ENCODE data around the gene CCRL2.

The CCRL2 gene

DNA sequence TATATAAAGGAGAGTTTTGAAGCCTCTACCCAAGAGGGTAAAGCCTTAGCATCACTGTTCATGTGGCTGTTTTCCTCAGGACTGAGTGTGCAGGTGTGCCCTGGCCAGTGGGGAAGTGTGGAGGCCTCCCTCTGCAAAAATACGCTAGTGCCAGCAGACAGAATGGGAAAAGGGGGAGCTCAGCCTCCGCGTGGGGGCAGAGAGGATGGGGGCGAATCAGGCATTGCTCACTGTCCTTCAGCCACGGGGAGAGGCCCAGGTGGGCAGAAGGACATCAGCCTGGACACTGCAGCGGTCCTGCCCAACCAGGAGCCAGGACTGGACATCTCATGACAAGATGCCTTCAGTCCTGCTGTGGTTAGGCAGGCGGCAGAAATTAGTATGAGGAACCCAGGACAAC is 47.5 kb downstream of the CCRL2 start:
- Histone ChIP-seq H3K27ac (replicated peaks; ENCODE audit: low read length) (no peak overlapping the region), H3K4me1 (ENCODE audit: control insufficient read depth in 2 of 2, insufficient read depth in 1 of 2, low read depth in 1 of 2, low read length in 2 of 2) (no peaks in the 10 kb centered on the region), H2BK12ac (ENCODE audit: low read length) (no peak overlapping the region), H3K79me1 (ENCODE audit: low read depth, low read length) (no peaks in the 10 kb centered on the region), H3K36me3 (replicated peaks in 1 of 2; ENCODE audit: control insufficient read depth in 2 of 2, insufficient read depth in 2 of 2, low read length in 2 of 2) (no peaks in the 10 kb centered on the region), H2AK5ac (ENCODE audit: low read depth, low read length) (no peak overlapping the region), H3K9me3 (replicated peaks in 1 of 2; ENCODE audit: control insufficient read depth in 2 of 2, insufficient read depth in 1 of 2, low read depth in 1 of 2, low read length in 2 of 2) (no peaks in the 10 kb centered on the region), H4K91ac (ENCODE audit: low read depth, low read length, poor library complexity) (no peak overlapping the region), H4K8ac (ENCODE audit: low read depth, low read length) (peak overlapping the region; percentile 31), H2BK120ac (ENCODE audit: low read depth, low read length) (no peak overlapping the region), H2BK15ac (ENCODE audit: low read length) (peak overlapping the region; percentile 47), H2AFZ (ENCODE audit: low read length) (no peak overlapping the region), H2BK5ac (ENCODE audit: low read length) (peak overlapping the region; percentile 59), H3K14ac (ENCODE audit: low read length) (no peak overlapping the region), H3K4me2 (ENCODE audit: insufficient read depth, low read length, poor library complexity, severe bottlenecking) (no peak overlapping the region), H3K4ac (ENCODE audit: low read length) (no peak overlapping the region), H3K27me3 (ENCODE audit: control insufficient read depth in 3 of 3, insufficient read depth in 3 of 3, low read depth in 1 of 3, low read length in 3 of 3) (no peaks in the 10 kb centered on the region), H3K23ac (ENCODE audit: low read depth, low read length, poor library complexity) (peak overlapping the region; percentile 57), H3K9ac (ENCODE audit: low read depth, low read length, poor library complexity) (no peak overlapping the region), H3K4me3 (ENCODE audit: low read length in 2 of 2) (peak overlapping the region in 1 of 2 donors; percentile 2), H3K18ac (ENCODE audit: low read length) (no peak overlapping the region)
- DNase-seq (ENCODE audit: low spot score) = no peak
- no CpG with 5 or more reads among the region's 7 CpGs for WGBS, 2 donors (ENCODE audit: extremely low coverage in 2 of 2, insufficient read length in 2 of 2, insufficient replicate concordance in 1 of 2)

DNA sequence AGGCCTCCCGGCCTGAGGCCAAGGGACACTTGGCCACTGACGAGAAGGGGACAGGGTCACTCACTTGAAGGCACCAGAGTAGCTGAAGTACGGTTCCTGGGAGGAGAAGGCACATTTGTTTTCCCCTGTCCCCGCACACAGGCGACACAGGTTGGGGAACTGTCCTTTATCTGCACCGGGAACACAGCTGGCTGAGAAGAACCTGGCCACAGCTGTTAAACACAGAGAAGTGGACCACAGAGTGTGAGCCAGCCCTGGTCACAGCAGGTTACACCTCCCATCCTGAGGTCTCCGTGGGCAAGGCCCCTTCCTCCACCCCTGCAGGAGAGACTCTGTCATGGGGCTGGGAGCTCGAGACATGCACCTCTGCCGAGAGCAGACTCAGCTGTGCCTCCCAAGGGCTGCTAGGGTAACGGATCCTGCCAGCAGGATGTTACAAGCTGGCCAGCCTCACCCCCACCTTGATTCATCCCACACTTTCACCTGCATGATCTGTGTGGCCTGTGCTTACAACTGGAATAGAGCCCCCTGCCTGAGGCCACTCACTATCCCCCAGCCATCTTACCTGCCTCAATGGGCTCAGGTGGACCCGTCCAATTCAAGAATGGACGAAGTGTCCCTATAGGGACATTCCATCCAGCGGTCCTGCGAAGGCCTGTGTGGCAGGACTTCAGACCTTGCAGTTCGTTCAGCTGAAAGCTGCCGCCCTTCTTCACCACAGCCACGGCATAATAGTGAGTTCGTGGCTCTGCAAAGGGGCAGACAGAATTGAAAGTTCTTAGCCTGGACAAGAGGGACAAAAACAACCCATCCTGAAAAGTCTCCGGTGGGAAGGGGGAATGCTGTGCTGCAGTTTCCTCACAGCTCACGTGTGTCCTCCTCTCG is 48.4 kb downstream of the CCRL2 start:
- no peak for DNase-seq (ENCODE audit: low spot score)
- Histone ChIP-seq H3K79me1 (ENCODE audit: low read depth, low read length) (no peaks in the 10 kb centered on the region), H3K4ac (ENCODE audit: low read length) (no peak overlapping the region), H4K8ac (ENCODE audit: low read depth, low read length) (no peak overlapping the region), H3K9me3 (replicated peaks in 1 of 2; ENCODE audit: control insufficient read depth in 2 of 2, insufficient read depth in 1 of 2, low read depth in 1 of 2, low read length in 2 of 2) (no peaks in the 10 kb centered on the region), H2BK5ac (ENCODE audit: low read length) (peak overlapping the region; percentile 59), H4K91ac (ENCODE audit: low read depth, low read length, poor library complexity) (no peak overlapping the region), H2BK15ac (ENCODE audit: low read length) (peak overlapping the region; percentile 24), H3K4me3 (ENCODE audit: low read length in 2 of 2) (peak overlapping the region in 1 of 2 donors; percentile 2), H2AFZ (ENCODE audit: low read length) (no peak overlapping the region), H3K9ac (ENCODE audit: low read depth, low read length, poor library complexity) (no peak overlapping the region), H3K4me1 (ENCODE audit: control insufficient read depth in 2 of 2, insufficient read depth in 1 of 2, low read depth in 1 of 2, low read length in 2 of 2) (no peaks in the 10 kb centered on the region), H2BK12ac (ENCODE audit: low read length) (peak overlapping the region; percentile 23), H3K27ac (replicated peaks; ENCODE audit: low read length) (no peak overlapping the region), H3K18ac (ENCODE audit: low read length) (peak overlapping the region; percentile 80), H3K4me2 (ENCODE audit: insufficient read depth, low read length, poor library complexity, severe bottlenecking) (no peak overlapping the region), H3K14ac (ENCODE audit: low read length) (no peak overlapping the region), H2AK5ac (ENCODE audit: low read depth, low read length) (no peak overlapping the region), H2BK120ac (ENCODE audit: low read depth, low read length) (no peak overlapping the region), H3K23ac (ENCODE audit: low read depth, low read length, poor library complexity) (peak overlapping the region; percentile 57), H3K27me3 (ENCODE audit: control insufficient read depth in 3 of 3, insufficient read depth in 3 of 3, low read depth in 1 of 3, low read length in 3 of 3) (no peaks in the 10 kb centered on the region), H3K36me3 (replicated peaks in 1 of 2; ENCODE audit: control insufficient read depth in 2 of 2, insufficient read depth in 2 of 2, low read length in 2 of 2) (no peaks in the 10 kb centered on the region)
- WGBS, 2 donors (ENCODE audit: extremely low coverage in 2 of 2, insufficient read length in 2 of 2, insufficient replicate concordance in 1 of 2) = no CpG with 5 or more reads among the region's 21 CpGs

DNA sequence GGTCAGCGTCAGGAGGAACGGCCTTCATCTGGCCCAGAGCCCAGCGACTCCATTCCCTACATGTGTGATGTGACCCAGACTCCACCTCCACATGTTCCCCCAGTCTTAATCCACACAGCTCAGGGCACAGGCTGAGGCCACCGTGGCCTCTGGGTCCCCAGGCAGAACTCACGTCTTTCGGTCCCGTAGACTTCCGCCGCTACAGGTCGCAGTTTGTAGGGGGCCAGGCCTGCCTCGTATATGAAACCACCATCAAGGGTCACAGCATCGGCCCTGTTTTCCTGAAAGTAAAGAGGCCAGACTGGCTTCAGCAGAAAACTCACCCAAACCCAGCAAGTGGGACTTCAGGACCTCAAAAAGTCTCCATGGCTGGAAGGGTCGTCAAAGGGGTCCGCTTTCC is 49.1 kb downstream of the CCRL2 start:
- H2BK5ac ChIP-seq (ENCODE audit: low read length) = peak overlapping the region; percentile 59
- no peak for DNase-seq (ENCODE audit: low spot score)
- no peak overlapping the region for H4K8ac ChIP-seq (ENCODE audit: low read depth, low read length)
- H3K4me3 ChIP-seq (ENCODE audit: low read length in 2 of 2) = no peak overlapping the region
- H3K27ac ChIP-seq (replicated peaks; ENCODE audit: low read length) = no peak overlapping the region
- no peak overlapping the region for H4K91ac ChIP-seq (ENCODE audit: low read depth, low read length, poor library complexity)
- H2BK15ac ChIP-seq (ENCODE audit: low read length) = no peak overlapping the region
- H3K36me3 ChIP-seq (replicated peaks in 1 of 2; ENCODE audit: control insufficient read depth in 2 of 2, insufficient read depth in 2 of 2, low read length in 2 of 2) = no peaks in the 10 kb centered on the region
- H3K23ac ChIP-seq (ENCODE audit: low read depth, low read length, poor library complexity) = peak overlapping the region; percentile 22
- no peaks in the 10 kb centered on the region for H3K4me1 ChIP-seq (ENCODE audit: control insufficient read depth in 2 of 2, insufficient read depth in 1 of 2, low read depth in 1 of 2, low read length in 2 of 2)
- no peak overlapping the region for H3K14ac ChIP-seq (ENCODE audit: low read length)
- no peak overlapping the region for H2AFZ ChIP-seq (ENCODE audit: low read length)
- no peak overlapping the region for H2BK120ac ChIP-seq (ENCODE audit: low read depth, low read length)
- no peak overlapping the region for H2BK12ac ChIP-seq (ENCODE audit: low read length)
- H3K79me1 ChIP-seq (ENCODE audit: low read depth, low read length) = no peaks in the 10 kb centered on the region
- WGBS, 2 donors (ENCODE audit: extremely low coverage in 2 of 2, insufficient read length in 2 of 2, insufficient replicate concordance in 1 of 2) = no CpG with 5 or more reads among the region's 14 CpGs
- no peak overlapping the region for H2AK5ac ChIP-seq (ENCODE audit: low read depth, low read length)
- no peaks in the 10 kb centered on the region for H3K27me3 ChIP-seq (ENCODE audit: control insufficient read depth in 3 of 3, insufficient read depth in 3 of 3, low read depth in 1 of 3, low read length in 3 of 3)
- no peak overlapping the region for H3K4ac ChIP-seq (ENCODE audit: low read length)
- H3K9me3 ChIP-seq (replicated peaks in 1 of 2; ENCODE audit: control insufficient read depth in 2 of 2, insufficient read depth in 1 of 2, low read depth in 1 of 2, low read length in 2 of 2) = no peaks in the 10 kb centered on the region
- no peak overlapping the region for H3K9ac ChIP-seq (ENCODE audit: low read depth, low read length, poor library complexity)
- no peak overlapping the region for H3K18ac ChIP-seq (ENCODE audit: low read length)
- no peak overlapping the region for H3K4me2 ChIP-seq (ENCODE audit: insufficient read depth, low read length, poor library complexity, severe bottlenecking)
